ENCODE results near the gene BRD4.
"Not testable (repeated sequence)": the region's sequence is repeated elsewhere in the genome, so short reads cannot be mapped to it uniquely, and the experiment has no call there.

DNA sequence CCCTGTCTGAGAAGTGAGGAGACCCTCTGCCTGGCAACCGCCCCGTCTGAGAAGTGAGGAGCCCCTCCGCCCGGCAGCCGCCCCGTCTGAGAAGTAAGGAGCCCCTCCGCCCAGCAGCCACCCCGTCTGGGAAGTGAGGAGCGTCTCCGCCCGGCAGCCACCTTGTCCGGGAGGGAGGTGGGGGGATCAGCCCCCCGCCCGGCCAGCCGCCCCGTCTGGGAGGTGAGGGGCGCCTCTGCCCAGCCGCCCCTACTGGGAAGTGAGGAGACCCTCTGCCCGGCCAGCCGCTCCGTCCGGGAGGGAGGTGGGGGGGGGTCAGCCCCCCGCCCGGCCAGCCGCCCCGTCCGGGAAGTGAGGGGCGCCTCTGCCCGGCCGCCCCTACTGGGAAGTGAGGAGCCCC is 30.7 kb upstream of the BRD4 start:
- TF ChIP-seq, protein P1, sequence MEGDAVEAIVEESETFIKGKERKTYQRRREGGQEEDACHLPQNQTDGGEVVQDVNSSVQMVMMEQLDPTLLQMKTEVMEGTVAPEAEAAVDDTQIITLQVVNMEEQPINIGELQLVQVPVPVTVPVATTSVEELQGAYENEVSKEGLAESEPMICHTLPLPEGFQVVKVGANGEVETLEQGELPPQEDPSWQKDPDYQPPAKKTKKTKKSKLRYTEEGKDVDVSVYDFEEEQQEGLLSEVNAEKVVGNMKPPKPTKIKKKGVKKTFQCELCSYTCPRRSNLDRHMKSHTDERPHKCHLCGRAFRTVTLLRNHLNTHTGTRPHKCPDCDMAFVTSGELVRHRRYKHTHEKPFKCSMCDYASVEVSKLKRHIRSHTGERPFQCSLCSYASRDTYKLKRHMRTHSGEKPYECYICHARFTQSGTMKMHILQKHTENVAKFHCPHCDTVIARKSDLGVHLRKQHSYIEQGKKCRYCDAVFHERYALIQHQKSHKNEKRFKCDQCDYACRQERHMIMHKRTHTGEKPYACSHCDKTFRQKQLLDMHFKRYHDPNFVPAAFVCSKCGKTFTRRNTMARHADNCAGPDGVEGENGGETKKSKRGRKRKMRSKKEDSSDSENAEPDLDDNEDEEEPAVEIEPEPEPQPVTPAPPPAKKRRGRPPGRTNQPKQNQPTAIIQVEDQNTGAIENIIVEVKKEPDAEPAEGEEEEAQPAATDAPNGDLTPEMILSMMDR (IDR thresholded peaks at IDR 0.05) = not testable (repeated sequence)
- TF ChIP-seq POLR2A, EP300, POLR2AphosphoS5 (IDR thresholded peaks at IDR 0.05): not testable (repeated sequence)

Data from suprapubic skin (tissue), 4 donors.